Thyroid gland (tissue), 4 donors: ENCODE measurements around the gene TMSB10. TPM values are rescaled to one million over a fixed set of nuclear protein-coding genes. Genes with fewer than 3 reads are reported as not detected.
A peak's percentile ranks its signal among the peaks of the same experiment; 100 is the strongest.
"Not testable (repeated sequence)": the region's sequence is repeated elsewhere in the genome, so short reads cannot be mapped to it uniquely, and the experiment has no call there.

ENCODE experiments used
- DNase-seq, 2 donors: peaks; one replicate each; pipeline ENCODE4 v3.0.0-alpha.2; 2019
- H3K27ac ChIP-seq, 3 donors: fragments of 200-600 bp; sonication (generic); 1 replicate in 2 of 3; 2 replicates in 1 of 3; pipeline ENCODE4 v1.5.1; 2016 to 2019; ENCODE audit warnings: mild to moderate bottlenecking in 1 of 3, moderate library complexity in 1 of 3
- H3K27me3 ChIP-seq: fragments of 200-600 bp; sonication (generic); one replicate; pipeline ENCODE4 v1.5.1; 2019
- H3K36me3 ChIP-seq, 2 donors: fragments of 200-600 bp; sonication (generic); one replicate each; pipeline ENCODE4 v1.5.1; 2016 to 2019
- H3K4me1 ChIP-seq, 2 donors: fragments of 200-600 bp; sonication (generic); one replicate each; pipeline ENCODE4 v1.5.1; 2017 to 2019
- H3K4me3 ChIP-seq, 3 donors: fragments of 200-600 bp; sonication (generic); replicated peaks in 1 of 3; 1 replicate in 2 of 3; 2 replicates in 1 of 3; pipeline ENCODE4 v1.5.1; 2016; ENCODE audit warnings: mild to moderate bottlenecking in 1 of 3
- H3K9me3 ChIP-seq: fragments of 200-600 bp; sonication (generic); one replicate; pipeline ENCODE4 v1.5.1; 2017
- CTCF ChIP-seq, 6 experiments: fragments of 200-600 bp in 3 of 6; fragments of 450-650 bp in 3 of 6; sonication (generic) in 3 of 6; IDR thresholded peaks; one replicate each; pipeline ENCODE4 v1.5.1; 2016 to 2019; ENCODE audit warnings: antibody characterized with exemption in 6 of 6, mild to moderate bottlenecking in 2 of 6, inconsistent platforms in 1 of 6, moderate library complexity in 1 of 6
- POLR2A ChIP-seq, 2 donors: fragments of 450-650 bp; IDR thresholded peaks; one replicate each; pipeline ENCODE4 v1.6.1; 2017; ENCODE audit warnings: antibody characterized with exemption in 2 of 2, mild to moderate bottlenecking in 2 of 2, moderate library complexity in 1 of 2
- WGBS, 2 donors: methylation state at CpG; one replicate each; pipeline ENCODE4 v1.1.5; 2017; 5-methylcytosine and 5-hydroxymethylcytosine counted together
- intact Hi-C: fragments of 100-400 bp; cut with DNase I; formaldehyde crosslinking; loops from one replicate; pipeline ENCODE4 v1.15.1; 2023
- total RNA-seq, 4 donors: library from RNA; depleted of rRNA; stranded (reverse); fragments of >200 nt; gene quantifications; one replicate each; pipeline ENCODE4 v1.2.3, GENCODE V29; 2016

TMSB10 gene
- total RNA-seq, 4 donors from 2014 or later, result 958 to 1,745 (median 1,373) TPM

GRCh38 chr2:84858937-84859336, 46.5 kb upstream of the TMSB10 start:
- Histone ChIP-seq H3K27me3 (no peaks in the 10 kb centered on the region), H3K4me3 (no peak overlapping the region), H3K9me3 (no peaks in the 10 kb centered on the region), H3K4me1 (no peaks in the 10 kb centered on the region), H3K36me3 (no peaks in the 10 kb centered on the region), H3K27ac (no peak overlapping the region)
- DNase-seq, result no peak
- intact Hi-C loops, result no loop called here
- WGBS, 2 donors, result 69 to 81% methylated on average over 3 of the region's 3 CpGs
- TF ChIP-seq CTCF (IDR thresholded peaks at IDR 0.05), result no peak
- TF ChIP-seq POLR2A (IDR thresholded peaks at IDR 0.05), result no peak

DNA sequence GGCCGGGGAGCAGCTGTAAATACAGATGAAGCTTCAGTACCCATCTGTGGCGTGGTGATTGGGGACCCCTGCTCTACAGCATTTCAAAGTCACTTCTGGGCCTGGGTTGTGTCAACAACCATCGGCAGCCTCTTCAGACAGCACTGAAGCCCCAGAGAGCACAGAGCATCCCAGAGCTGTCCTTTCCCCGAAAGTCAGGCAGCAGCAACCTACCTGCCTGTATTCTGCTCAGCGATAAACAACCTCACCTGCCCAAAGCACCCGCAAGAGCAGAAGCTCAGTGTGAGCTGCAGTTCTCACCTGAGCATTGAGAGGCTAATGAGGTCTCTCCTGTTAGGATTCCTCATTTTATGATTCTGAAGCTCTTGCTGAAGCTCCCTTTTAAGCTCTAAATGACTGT, 43.9 kb upstream of the TMSB10 start:
- Histone ChIP-seq H3K36me3 (no peaks in the 10 kb centered on the region), H3K9me3 (no peaks in the 10 kb centered on the region), H3K4me1 (no peaks in the 10 kb centered on the region), H3K27me3 (no peaks in the 10 kb centered on the region), H3K27ac (no peak overlapping the region), H3K4me3 (no peak overlapping the region)
- TF ChIP-seq POLR2A (IDR thresholded peaks at IDR 0.05), result no peak
- no peak for TF ChIP-seq CTCF (IDR thresholded peaks at IDR 0.05)
- WGBS, 2 donors, result 57 to 70% methylated on average over 6 of the region's 6 CpGs
- intact Hi-C loops, result no loop called here
- no peak for DNase-seq

- Histone ChIP-seq H3K27me3 (no peaks in the 10 kb centered on the region), H3K27ac (no peak overlapping the region), H3K4me3 (no peak overlapping the region), H3K36me3 (no peaks in the 10 kb centered on the region), H3K4me1 (no peaks in the 10 kb centered on the region), H3K9me3 (no peaks in the 10 kb centered on the region)
- 82 to 83% methylated on average over 6 of the region's 6 CpGs for WGBS, 2 donors
- DNase-seq, result no peak
- TF ChIP-seq CTCF (IDR thresholded peaks at IDR 0.05) (no peak), POLR2A (IDR thresholded peaks at IDR 0.05) (no peak)
- intact Hi-C loops, result no loop called here
These were observed 43.5 kb upstream of the TMSB10 start for GRCh38 chr2:84862006-84862405.

GRCh38 chr2:84865181-84865783, 40.2 kb upstream of the TMSB10 start:
- Histone ChIP-seq H3K4me3 (no peak overlapping the region), H3K9me3 (no peaks in the 10 kb centered on the region), H3K27ac (no peak overlapping the region), H3K27me3 (no peaks in the 10 kb centered on the region), H3K36me3 (no peaks in the 10 kb centered on the region), H3K4me1 (no peaks in the 10 kb centered on the region)
- DNase-seq, result no peak
- TF ChIP-seq CTCF (IDR thresholded peaks at IDR 0.05) (peak in 1 of 6 experiments; percentile 14), POLR2A (IDR thresholded peaks at IDR 0.05) (no peak)
- intact Hi-C loops, result no loop called here
- WGBS, 2 donors, result 69 to 76% methylated on average over 6 of the region's 6 CpGs

GRCh38 chr2:84866122-84866521, 39.3 kb upstream of the TMSB10 start:
- H3K27me3 ChIP-seq, result no peaks in the 10 kb centered on the region
- TF ChIP-seq CTCF (IDR thresholded peaks at IDR 0.05), result no peak
- no peak for TF ChIP-seq POLR2A (IDR thresholded peaks at IDR 0.05)
- H3K36me3 ChIP-seq, result no peaks in the 10 kb centered on the region
- no peaks in the 10 kb centered on the region for H3K9me3 ChIP-seq
- H3K27ac ChIP-seq, result no peak overlapping the region
- no peaks in the 10 kb centered on the region for H3K4me1 ChIP-seq
- intact Hi-C loops, result no loop called here
- no peak overlapping the region for H3K4me3 ChIP-seq
- DNase-seq, result no peak
- 83 to 91% methylated on average over 3 of the region's 3 CpGs for WGBS, 2 donors

DNA sequence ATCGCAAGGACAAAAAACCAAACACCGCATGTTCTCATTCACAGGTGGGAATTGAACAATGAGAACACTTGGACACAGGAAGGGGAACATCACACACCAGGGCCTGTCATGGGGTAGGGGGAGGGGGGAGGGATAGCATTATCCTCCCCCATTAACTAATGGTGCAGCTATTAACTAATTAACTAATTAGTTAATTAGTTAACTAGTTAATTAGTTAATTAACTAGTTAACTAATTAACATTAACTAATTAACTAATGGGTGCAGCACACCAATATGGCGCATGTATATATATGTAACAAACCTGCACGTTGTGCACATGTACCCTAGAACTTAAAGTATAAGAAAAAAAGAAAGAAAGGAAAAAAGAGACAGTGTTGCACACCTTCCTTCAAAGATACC, 37.1 kb upstream of the TMSB10 start:
- intact Hi-C loops, DNase-seq, H3K4me3 ChIP-seq, H3K36me3 ChIP-seq, H3K9me3 ChIP-seq, H3K27me3 ChIP-seq, H3K27ac ChIP-seq, H3K4me1 ChIP-seq: not testable (repeated sequence)
- WGBS, 2 donors, result 94 to 98% methylated on average over 4 of the region's 4 CpGs
